GM18507 (cell line): ENCODE results near the gene LARP1.
"Not testable (repeated sequence)": the region's sequence is repeated elsewhere in the genome, so short reads cannot be mapped to it uniquely, and the experiment has no call there.

Experiments
- DNase-seq: peaks from one replicate; pipeline ENCODE4 v3.0.0; 2011; ENCODE audit warnings: low read depth; ENCODE audit not compliant: insufficient read length; ENCODE audit errors: extremely low spot score
- FAIRE-seq: peaks from 2 replicates; lab custom pipeline; 2011; peaks lifted over from hg19 to GRCh38; lab: Jason Lieb, UNC

The LARP1 gene

GRCh38 chr5:154755361-154756008 lies at the start of gene LARP1:
TSS of gene LARP1 (plus strand) at chr5:154755377. CDS start at chr5:154755758, 381 bp downstream.
- FAIRE-seq, result no peak
- no peak for DNase-seq

- FAIRE-seq, result no peak
- DNase-seq, result no peak
Measured at GRCh38 chr5:154706416-154706815, 48.8 kb upstream of the LARP1 start.

GRCh38 chr5:154707641-154708040 lies 47.5 kb upstream of the LARP1 start:
- no peak for DNase-seq
- no peak for FAIRE-seq

- FAIRE-seq (no peak), DNase-seq (no peak)
Measured at GRCh38 chr5:154708207-154708606, 47.0 kb upstream of the LARP1 start.

- FAIRE-seq, result no peak
- no peak for DNase-seq
Measured at GRCh38 chr5:154708846-154709245, 46.3 kb upstream of the LARP1 start.

GRCh38 chr5:154709368-154710305 lies 45.5 kb upstream of the LARP1 start:
- DNase-seq, result no peak
- FAIRE-seq, result no peak

GRCh38 chr5:154712518-154713437 lies 42.4 kb upstream of the LARP1 start:
- no peak for DNase-seq

GRCh38 chr5:154713615-154714125 lies 41.5 kb upstream of the LARP1 start:
- DNase-seq (no peak), FAIRE-seq (no peak)

More at GRCh38 chr5:154712518-154713437, 42.4 kb upstream of the LARP1 start:
- FAIRE-seq, result no peak

GRCh38 chr5:154714266-154714986 lies 40.8 kb upstream of the LARP1 start:
- FAIRE-seq, result peak; percentile 64
- peak; percentile 14 for DNase-seq

- FAIRE-seq (no peak), DNase-seq (no peak)
Measured at GRCh38 chr5:154721481-154722058, 33.6 kb upstream of the LARP1 start.

- DNase-seq (no peak), FAIRE-seq (no peak)
Measured at GRCh38 chr5:154722097-154722496, 33.1 kb upstream of the LARP1 start.

GRCh38 chr5:154722936-154723335 lies 32.2 kb upstream of the LARP1 start:
- DNase-seq (no peak), FAIRE-seq (no peak)

- FAIRE-seq, result no peak
- DNase-seq, result no peak
Measured at GRCh38 chr5:154723740-154724505, 31.3 kb upstream of the LARP1 start.

- no peak for FAIRE-seq
- DNase-seq, result no peak
Measured at GRCh38 chr5:154727361-154727760, 27.8 kb upstream of the LARP1 start.

GRCh38 chr5:154728939-154729588 lies 26.1 kb upstream of the LARP1 start:
- no peak for DNase-seq
- FAIRE-seq, result no peak

GRCh38 chr5:154729613-154730012 lies 25.6 kb upstream of the LARP1 start:
- DNase-seq, result no peak
- no peak for FAIRE-seq

GRCh38 chr5:154730761-154731160 lies 24.4 kb upstream of the LARP1 start:
- FAIRE-seq, result not testable (repeated sequence)

More at GRCh38 chr5:154730761-154731160, 24.4 kb upstream of the LARP1 start:
- DNase-seq, result not testable (repeated sequence)
